Measurements from ENCODE around the gene C12orf57. TPM values are rescaled to one million over a fixed set of nuclear protein-coding genes. Genes with fewer than 3 reads are reported as not detected.

Gene C12orf57
- total and polyA plus RNA-seq, 2 of the 13 experiments (the other 11 are each of a cell fraction or from before 2014, with no cell fraction given): 84.0 to 287 TPM

GRCh38 chr12:6946033-6946919 lies 2.5 kb downstream of the C12orf57 start (continued):
- TF ChIP-seq HMGXB4 (CRISPR knock-in tag; IDR thresholded peaks at IDR 0.05; ENCODE audit: borderline replicate concordance in 1 of 2, low read depth in 1 of 2) (peak; percentile 53 to 58; a peak in 3 of 4 replicates), MBNL3 (CRISPR knock-in tag; conservative IDR thresholded peaks at IDR 0.05) (no peak), RFXAP (CRISPR knock-in tag; IDR thresholded peaks at IDR 0.05; ENCODE audit: borderline replicate concordance) (peak; percentile 97), THAP11 (CRISPR knock-in tag; IDR thresholded peaks at IDR 0.05) (peak; percentile 72), NR2F6 (IDR thresholded peaks at IDR 0.05) (peak; percentile 9; the same call in 1 of the 2 replicates), NR2F6 (CRISPR knock-in tag; IDR thresholded peaks at IDR 0.05) (no peak; the same call in 1 of the 2 replicates), KLF16 (CRISPR knock-in tag; IDR thresholded peaks at IDR 0.05) (peak in 1 of 2 experiments; percentile 67; a peak in 1 of 4 replicates), FOXO1 (CRISPR knock-in tag; IDR thresholded peaks at IDR 0.05) (peak; percentile 49; the same call in 1 of the 2 replicates), ZNF556 (CRISPR knock-in tag; IDR thresholded peaks at IDR 0.05; ENCODE audit: borderline replicate concordance) (0 out of 2 replicates have a peak, but pooled peaks have one; percentile 44), TCF12 (IDR thresholded peaks at IDR 0.05) (no peak), TCF12 (CRISPR knock-in tag; IDR thresholded peaks at IDR 0.05) (0 out of 2 replicates have a peak, but pooled peaks have one; percentile 16), ZNF543 (CRISPR knock-in tag; IDR thresholded peaks at IDR 0.05) (no peak), NFKB2 (CRISPR knock-in tag; IDR thresholded peaks at IDR 0.05; ENCODE audit: borderline replicate concordance) (peak; percentile 48; the same call in 1 of the 2 replicates), SMC3 (IDR thresholded peaks at IDR 0.05; ENCODE audit: low read length) (no peak), SMAD3 (CRISPR knock-in tag; IDR thresholded peaks at IDR 0.05) (peak; percentile 68; the same call in 1 of the 2 replicates)
